HG03378 (cell line): ENCODE measurements around the gene CHMP4B.

Experiments used
- ATAC-seq: cut with Tn5 transposase; IDR thresholded peaks from one replicate; pipeline ENCODE4 v1.9.1; 2021; ENCODE audit warnings: mild to moderate bottlenecking, moderate library complexity; ENCODE audit not compliant: unreplicated experiment

CHMP4B gene

GRCh38 chr20:33889312-33889711 lies 78.2 kb downstream of the CHMP4B start:
- ATAC-seq, result no peak

GRCh38 chr20:33890557-33890956 lies 79.4 kb downstream of the CHMP4B start:
- no peak for ATAC-seq

DNA sequence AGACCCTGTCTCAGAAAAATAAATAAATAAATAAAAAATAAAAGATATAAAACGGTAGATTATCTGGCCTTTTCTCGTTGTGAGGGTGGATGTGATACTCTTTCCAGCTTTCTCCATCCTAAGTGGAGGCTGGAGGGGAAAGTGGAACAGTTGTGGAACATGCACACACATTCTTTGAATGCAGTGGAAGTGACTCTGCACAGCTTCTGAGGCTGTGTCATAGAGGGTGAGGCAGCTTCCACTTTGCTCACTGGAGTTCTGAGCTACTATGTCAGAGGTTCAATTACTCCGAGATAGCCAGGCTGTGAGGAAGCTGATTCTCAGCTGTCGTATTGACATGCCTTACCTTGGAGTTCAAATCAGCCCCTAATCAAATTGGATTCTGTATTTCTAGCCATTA lies 82.2 kb downstream of the CHMP4B start:
- ATAC-seq, result no peak

DNA sequence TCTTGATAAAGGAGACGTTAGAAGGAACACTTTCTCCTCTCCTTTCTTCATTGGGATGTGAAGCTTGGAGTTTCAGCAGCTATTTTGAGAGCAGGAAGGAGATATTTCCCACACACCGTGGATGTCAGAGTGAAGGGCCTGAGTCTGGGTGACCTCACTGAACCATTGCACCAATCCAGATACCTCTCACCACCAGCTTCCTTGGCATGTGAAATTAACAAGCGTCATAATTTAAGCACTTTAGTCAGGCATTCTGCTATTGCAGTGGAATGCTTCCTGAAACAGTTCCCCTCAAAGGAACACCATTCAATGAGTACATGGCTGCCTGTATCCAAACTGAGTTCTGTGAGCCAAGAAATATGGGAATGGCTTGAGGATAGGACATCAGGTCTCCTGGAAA lies 83.7 kb downstream of the CHMP4B start:
- no peak for ATAC-seq

DNA sequence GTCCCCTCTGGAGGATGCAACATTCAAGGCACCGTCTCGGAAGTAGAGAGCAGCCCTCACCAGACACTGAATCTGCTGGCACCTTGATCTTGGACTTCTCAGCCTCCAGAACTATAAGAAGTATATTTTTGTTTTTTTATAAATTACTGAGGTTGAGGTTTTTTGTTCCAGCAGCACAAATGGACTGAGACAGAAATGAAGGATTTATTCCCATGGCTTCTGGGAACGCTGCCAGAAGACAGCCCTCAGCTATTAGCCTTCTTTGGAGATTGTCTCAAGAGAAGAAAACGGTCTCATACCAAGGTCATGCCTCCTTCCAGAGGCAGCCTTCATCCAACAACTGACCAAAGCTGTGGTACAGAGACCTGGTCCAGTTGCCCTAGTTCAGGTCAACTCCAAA lies 85.4 kb downstream of the CHMP4B start:
- ATAC-seq, result no peak

DNA sequence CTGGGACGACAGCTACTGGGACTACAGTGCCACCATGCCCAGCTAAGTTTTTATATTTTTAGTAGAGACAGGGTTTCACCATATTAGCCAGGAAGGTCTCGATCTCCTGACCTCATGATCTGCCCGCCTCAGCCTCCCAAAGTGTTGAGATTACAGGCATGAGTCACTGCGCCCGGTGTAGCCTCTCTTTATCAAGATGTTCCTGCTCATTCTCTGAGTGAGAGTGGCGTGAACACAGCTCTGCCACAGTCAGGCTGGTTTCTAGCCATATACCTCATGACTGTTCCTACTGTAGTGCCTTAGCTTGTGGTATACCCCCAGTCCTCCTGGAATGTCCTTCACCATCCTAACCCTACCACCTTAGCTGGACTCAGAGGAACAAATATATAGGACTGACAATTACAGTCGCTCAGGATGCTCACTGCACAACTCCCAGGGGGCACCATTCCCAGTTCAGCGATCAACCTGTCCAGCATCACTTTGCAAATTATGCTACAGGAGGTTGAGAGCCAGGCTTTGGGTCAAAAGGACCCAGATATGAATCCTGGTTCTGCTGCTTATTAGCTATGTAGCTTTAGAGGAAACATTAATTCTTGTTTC lies 86.3 kb downstream of the CHMP4B start:
- ATAC-seq, result no peak

DNA sequence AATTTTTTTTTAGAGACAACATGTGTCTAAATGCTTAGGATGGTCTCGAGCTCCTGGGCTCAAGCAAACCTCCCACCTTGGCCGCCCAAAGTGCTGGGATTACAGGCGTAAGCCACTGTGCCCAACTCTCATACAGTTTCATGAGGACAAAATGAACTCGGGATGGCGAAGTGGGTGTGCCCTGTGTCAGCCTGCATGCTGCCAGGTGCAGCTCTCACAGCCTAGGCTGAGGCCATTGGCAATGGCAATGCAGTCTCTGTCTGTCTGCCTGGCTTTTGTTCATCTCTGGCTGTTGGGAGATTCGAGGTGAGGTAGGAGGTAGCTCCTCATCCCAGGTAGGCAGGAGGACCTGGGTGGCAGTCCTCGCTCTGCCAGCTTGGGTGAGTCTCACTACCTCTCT lies 88.0 kb downstream of the CHMP4B start:
- no peak for ATAC-seq

- no peak for ATAC-seq
These were observed 89.5 kb downstream of the CHMP4B start for GRCh38 chr20:33900521-33901131.

- no peak for ATAC-seq
These were observed 90.0 kb downstream of the CHMP4B start for GRCh38 chr20:33901132-33901523.

DNA sequence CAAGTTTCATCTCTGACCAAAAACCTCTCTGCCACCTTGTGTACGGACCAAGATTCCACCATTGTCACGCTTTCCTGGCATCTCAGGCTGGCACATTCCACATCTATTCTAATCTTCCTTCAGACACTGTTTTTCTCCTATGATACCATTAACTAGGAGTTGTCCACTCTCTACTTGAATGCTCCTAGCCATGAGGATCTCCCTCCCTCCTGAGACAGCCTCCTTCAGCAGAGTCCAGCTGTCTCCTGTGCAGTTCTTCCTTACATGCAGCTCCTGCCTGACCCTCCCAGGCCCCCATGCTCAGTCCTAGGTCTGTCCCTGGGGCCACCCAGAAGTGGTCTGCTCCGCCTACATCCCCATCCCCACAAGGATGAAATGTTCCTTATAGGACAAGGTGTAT lies 90.9 kb downstream of the CHMP4B start:
- no peak for ATAC-seq
